GM18526 (cell line): ENCODE results near the gene FLT4.

Source experiments
- POLR2A ChIP-seq: IDR thresholded peaks from 3 replicates; pipeline ENCODE4 v1.6.1; 2011; ENCODE audit not compliant: insufficient read length; ENCODE audit errors: extremely low read depth

Gene FLT4

DNA sequence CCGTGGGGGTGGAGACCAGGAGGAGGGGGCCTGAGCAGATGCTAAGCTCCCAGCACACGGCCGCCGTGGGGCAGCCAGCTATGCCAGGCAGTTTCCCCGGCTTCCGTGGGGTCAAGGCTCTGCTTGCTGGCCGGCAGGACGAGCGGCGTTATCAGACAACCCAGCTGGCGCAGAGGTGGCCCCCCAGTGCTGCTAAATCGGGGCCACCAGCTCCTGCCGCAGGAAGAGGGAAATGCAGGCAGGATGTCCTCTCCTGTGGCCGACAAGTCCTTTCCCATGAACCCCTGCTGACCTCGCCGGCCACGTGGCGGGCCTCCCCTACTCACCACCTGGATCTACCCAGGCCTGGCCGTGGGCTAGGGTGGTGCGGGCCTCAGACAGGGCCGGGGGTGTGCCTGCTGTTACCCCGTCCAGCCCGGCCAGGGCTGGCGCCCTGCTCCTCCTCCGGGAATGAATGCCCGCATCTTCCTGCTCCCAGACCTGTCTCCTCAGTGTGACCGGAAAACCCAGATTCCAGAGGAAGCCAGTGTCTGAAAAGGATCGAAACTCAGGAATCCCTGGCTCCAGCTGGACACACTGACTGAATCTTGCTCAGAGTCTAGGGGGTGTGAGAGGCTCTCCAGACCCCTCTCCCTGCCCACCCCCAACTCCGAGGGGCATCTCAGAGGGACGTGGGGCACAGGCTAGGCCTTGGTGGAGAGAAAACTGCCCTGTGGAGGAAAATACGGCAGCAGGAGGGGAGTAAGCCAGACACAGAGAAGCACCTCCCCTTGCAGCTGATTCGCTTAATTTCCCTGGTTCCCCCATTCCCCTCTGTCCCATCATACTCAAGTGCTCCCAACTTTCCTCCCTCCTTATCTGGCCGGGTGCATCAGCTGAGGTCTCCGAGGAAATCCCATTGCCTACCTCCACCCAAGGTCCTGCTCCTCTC, 3.9 kb downstream of the FLT4 start:
- TF ChIP-seq POLR2A = no peak

DNA sequence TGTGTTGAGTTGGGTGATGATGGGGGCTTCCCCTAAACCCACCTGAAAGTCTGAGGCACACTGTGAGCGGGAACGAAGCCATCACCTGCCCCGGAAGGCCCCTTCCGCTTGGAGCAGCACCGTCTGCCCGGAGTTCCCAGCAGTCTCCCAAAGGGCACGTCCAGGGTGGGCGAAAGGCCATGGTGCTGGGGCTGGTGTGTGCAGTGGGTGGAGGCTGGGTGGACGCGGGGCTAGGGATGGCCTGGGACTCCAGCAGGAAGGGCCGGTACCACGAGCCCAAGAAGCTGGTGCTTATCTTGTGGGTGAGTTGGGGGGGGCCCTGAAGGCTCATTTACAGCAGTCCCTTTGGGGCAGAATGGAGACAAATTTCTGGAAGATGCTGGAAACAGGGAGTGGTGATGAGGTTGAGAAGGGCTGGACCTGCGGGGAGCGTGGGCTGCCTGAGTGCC, 4.6 kb downstream of the FLT4 start:
- TF ChIP-seq POLR2A = no peak

DNA sequence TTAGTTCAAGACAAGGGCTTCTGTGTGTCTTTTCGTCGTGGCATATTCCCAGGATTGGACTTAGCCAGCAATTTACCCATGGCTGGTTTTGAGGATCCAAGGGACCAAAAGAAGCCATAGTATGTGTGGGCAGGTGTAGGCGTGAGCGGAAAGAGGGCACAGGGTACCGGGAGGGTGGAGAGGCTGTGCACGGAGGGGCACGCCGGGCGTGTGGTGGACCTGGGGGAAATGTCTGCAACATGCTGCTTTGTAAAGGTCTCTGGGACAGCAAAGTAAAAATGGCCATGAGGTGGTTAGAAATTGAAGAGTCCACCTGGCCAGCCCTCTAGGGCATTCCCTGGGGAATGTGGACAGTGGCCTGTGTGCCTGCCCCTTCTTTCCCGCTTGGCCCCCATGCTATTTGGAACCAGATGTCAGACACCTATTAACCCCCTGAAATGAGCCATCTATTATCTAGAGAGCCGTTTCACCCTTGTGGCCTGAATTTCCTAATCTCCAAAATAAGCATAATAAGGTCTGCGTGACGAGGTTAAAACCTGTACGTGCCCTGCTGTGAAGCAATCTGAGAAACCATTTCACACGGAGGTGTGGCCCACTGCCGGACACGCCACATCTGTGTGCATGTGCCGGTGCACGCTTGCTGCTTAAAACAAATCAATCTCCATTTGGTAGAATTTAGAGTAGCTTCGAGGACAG, 5.1 kb downstream of the FLT4 start:
- no peak for TF ChIP-seq POLR2A

DNA sequence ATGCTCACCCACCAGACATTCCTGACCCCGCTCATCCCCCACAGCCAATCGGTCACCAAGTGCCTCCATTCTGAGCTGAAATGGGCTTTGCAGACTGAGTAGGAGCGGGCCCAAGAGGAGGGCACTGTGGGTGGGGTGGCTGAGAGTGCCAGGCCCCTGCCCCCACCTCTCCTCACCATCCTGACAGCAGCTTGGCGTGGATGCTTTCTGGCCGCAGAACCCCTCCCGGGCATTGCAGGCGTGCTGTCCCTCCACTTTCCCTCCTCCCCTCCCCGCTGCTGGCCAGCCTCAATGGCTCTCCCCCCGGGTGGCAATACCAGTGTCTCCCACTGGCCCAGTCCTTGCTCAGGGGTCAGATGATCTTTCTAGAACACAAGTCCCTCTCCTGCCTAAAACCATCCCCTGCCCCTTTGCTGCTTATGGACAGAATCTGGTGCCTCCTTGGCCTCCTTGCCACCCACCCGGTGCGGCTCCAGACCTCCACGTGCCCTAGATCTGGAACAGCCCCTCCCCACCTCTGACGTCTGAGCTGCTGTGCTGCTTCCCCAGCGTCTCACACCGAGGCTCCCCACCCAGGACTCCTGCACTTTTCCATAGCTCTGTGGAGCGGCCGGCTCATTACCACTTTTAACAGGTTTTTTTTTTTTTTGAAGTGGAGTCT, 6.1 kb downstream of the FLT4 start:
- no peak for TF ChIP-seq POLR2A

DNA sequence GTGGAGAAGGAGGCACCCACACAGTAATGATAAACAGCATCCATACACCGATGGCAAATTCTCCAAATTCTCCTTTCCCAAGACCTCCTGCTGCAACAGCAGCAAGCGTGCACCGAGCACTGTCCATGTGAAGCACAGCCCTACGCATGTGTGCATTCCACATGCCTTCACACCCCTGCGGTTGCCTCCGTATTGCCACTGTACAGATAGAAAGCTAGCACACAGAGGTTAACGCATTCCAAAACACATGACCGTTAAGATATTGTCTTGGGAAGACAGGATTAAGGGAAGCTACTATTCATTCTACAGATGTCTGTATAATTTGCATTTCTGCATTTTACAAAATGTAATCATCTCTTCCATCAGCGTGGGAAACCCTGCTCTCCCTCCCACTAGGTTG, 6.6 kb downstream of the FLT4 start:
- TF ChIP-seq POLR2A = no peak

DNA sequence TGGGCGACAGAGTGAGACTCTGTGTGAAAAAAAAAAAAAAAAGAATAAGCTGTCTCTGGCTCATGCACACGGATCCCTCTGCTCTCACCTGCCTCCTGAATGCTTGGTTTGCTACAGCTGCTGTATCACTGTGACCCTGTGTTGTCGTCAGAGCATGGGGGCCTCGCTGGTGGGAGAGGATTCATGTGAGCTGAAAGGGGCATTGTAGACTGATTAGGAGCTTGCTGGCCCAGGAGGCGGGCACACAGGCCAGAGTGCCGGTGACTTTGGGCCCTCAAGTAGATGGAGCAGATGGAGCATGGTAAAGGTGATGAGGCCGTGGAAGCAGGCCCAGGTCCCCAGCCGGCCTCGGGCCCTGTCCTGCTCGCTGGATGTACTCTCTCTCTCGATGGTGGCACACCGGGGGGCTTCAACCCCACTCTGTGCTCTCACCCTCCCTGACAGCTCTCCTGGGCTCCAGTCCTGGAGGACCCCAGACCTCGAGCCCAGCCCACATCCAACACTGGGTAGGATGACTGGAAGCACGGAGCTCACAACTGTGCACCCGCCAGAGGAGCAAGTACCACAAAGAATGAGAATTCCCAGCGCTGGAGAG, 7.1 kb downstream of the FLT4 start:
- no peak for TF ChIP-seq POLR2A

DNA sequence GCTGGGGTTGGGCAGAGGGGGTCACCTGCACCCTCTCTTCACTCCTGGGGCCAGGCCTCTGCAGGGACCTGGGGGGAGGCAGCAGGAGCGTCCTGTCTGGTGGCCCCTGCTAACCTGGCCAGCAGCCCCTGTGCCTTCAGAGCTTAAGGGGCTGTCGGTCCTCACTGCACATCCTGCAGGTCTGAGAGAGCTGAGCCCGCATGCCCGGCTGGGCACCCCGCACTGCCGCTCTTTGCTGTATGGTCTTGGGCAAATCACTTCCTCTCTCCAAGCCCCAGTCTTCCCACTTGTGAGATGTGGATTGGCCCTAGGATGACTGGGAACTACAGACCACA, 7.9 kb downstream of the FLT4 start:
- TF ChIP-seq POLR2A = no peak

DNA sequence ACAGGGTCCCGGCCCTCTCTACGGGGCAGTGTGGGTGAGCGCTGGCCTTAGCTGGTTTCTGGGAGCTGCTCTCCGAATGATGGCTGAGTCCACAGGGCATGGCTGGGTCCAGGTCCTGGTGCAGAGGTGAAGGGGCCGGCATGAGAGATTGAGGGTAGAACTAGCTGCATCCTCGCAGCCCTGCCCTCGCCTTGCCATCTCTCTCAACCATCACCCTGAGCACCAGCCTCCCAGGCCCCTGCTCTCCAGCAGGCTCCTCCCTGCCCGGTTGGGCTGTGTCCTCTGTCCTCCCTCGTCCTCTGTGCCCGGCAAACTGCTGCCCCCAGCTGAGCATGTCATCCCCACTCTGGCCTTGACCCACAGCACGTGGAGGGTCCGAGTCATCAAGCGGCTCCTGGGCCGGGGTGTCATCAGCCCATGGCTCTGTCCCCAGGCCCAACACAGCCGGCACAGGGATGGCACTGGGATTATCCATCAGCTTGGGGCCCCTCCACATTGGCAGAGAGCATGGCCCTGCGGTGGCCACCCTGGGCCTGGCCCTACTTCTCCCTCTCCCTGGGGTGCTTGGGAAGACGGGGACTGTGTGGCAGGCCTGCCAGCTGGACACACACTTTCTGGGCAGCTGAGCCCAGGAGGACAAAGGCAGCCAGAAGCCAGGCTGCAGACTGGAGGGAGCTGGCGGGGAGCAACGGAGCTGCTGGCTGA, 8.4 kb downstream of the FLT4 start:
- no peak for TF ChIP-seq POLR2A

DNA sequence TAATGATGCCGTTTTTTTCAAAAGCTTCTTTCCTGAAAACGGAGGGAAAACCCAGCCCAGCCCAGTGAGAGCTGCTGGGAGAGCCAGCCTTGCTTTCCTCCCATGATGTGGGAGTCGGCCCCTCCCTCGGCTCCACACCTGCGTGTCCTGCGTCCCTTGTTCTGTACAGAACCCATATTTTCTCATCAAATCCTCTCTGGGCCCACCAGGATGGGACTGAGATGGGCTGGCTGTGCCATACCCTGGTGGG, 8.9 kb downstream of the FLT4 start:
- no peak for TF ChIP-seq POLR2A

DNA sequence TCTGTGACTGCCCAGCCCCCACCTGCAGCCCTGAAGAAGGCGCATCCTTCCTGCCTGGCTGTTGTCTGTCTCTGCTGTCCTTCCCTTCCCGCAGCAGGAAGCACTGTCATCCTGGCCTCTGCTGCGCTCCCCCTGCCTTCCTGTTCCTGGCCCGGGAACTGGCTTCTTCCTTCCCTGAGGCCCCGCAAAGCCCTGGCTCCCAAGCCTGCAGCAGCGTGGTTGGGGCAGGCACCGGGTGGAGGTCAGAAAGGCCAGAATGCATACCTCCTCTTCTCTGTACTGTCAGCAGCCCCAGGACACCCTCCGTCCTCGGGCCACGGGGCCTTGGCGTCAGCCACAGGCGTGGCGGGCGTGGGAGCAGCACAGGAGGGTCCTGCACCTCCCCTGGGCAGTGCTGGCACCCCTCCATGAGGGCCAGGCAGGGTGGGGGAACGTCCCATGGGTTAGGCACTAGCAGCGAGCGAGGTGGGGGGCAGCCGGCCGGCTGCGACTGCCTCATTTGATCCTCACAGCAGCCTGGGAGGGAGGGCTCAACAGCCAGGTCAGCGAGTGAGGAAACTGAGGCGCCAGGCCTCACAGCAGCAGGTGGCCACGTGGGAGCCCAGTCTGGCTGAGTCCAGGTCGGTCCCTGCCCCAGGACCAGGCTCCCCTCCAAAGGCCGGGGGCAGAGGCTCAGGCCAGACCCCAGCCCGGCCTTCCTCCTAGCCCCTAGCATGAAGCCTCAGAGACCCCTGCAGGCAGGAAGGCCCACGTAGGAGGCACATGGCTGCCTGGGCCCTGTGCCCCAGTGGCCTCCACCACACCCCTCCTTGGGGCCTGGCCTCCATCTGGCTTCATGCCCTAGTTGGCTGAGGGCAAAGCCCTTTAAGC, 9.4 kb downstream of the FLT4 start:
- no peak for TF ChIP-seq POLR2A

DNA sequence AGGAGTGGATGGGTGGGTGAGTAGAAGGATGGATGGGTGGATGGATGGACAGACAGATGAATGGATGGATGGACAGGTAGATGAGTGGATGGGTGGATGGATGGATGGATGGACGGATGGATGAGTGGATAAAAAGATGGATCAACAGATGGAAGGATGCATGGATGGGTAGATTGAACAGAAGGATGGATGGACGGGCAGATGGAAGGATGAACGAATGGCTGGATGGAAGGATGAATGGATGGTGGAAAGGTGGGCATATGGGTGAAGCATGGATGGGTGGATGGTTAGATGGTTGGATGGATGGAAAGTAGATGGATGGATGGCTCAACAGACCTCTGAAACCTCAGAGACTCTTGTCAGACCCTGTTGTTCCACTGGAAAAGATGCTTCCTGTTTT, 10.1 kb downstream of the FLT4 start:
- TF ChIP-seq POLR2A = no peak

DNA sequence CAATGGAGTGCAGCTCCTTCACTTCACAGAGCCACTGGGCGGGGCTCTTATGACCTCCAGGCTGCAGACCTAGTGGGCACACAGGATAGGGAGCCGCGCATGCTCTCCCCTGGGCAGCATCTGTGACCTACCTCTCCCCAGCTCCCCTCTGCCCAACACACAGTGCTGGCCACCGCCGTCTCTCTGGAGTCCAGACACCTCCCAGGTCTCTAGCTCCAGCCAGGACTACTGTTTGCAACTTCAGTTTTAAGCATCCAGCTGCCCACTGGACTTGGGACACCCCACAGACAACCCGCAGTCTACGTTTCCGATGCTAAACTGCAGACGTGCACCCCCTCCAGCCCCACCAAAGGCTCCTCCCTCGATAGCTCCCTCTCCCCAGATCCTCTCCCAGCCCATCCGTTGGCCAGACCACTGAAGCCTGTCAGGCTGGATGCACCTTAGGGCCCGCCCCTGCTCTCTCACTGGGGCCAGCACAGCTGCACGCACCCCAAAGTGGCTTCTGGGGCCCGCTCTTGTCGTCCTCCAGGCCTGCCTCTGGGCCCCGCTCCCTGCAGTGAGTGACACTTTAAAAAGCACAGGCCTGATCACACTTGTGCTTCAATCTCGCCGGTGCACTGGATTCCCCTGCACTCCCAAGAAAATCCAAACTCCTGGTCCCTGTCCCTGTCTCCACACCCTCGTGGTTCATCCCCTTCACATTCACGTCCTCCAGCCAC, 11.3 kb downstream of the FLT4 start:
- TF ChIP-seq POLR2A = no peak

DNA sequence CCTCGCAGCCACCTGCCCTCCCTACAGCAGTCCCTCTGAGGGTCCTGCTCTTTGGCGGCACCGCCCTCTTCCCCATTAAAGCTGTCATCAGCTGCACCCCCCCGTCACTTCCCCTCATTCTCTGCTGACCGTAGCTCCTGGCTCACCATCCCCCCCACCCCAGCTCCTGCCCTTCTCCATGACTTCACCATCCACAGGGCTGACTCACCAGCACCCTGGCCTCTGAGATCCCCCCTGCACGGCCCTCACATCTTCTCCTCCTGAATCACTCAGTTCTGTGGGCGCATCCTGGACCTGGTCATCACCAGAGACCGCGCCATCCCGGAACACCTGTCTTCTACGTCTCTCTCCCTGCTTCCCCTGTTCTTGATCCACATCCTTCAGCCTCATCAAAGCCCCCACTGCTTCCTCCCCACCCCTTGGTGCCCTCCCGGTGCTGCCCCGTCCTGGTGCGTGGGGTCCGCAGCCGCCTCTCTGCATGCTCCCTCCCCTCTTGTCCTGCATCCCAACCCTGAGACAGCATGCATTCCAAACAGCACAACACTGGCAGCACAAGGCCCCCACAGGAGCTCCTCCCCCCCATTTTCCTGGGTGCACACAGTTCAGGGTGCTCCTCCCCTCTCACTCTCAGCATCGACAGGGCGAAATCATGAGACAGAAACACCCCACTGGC, 12.9 kb downstream of the FLT4 start:
- no peak for TF ChIP-seq POLR2A
